ENCODE measurements around the gene TNFSF8.

TNFSF8 gene

DNA sequence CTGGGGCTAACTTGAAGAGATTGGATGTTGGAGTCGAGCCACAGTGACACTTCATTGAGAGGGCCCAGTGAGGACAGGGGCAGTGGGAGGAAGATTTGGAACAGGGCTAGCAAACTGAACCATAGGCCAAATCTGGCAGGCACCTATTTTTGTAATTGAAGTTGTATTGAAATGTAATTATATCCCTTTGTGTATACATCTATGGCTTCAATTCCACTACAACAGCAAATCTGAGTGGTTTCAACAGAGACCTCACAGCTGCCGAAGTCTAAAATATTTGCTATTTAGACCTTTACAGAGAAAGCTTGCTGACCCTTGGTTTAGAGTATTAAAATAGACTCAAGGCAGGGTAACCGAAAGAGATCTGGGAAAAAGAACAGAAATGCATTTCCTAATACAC, 4.7 kb upstream of the TNFSF8 start:
- no peak for DNase-seq

DNA sequence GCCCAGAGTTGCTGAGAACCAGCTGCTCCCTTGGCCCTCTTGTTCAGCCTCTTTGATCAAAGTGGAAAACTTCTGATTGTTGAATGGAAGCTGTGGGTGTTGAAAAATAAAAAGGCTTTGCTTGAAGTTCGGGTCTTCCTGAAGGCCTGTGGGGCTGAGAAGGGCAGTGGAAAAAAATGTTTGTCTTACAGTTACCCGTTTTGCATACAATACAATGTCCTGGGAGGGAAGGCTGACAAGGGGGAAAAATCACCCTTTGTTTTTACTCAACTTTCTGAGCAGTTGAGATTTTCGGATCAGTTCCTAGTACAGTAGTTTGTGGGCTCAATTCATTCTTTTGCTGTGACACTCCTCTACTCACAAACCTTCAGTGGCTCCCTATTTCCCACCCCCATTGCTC, 2.1 kb upstream of the TNFSF8 start:
- DNase-seq, result no peak

DNA sequence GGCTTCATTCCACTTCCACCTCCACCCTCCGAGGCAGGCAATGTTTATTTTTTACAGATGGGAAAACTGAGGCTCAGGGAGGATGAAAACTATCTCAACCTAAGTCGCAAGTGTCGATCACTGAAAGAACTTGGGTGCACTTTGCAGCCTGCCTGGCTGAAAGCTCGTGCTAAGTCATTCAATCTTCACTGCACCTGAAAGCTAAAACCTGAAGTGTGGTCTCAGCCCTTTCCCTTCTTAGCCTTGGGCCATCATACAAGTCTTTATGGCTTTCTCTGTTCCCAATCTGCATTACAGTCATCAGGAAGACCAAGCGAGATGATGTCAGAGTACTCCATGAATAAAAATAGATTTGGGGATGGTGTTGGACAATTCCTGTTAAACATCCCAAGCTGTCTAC, 1.0 kb upstream of the TNFSF8 start:
- no peak for DNase-seq

DNA sequence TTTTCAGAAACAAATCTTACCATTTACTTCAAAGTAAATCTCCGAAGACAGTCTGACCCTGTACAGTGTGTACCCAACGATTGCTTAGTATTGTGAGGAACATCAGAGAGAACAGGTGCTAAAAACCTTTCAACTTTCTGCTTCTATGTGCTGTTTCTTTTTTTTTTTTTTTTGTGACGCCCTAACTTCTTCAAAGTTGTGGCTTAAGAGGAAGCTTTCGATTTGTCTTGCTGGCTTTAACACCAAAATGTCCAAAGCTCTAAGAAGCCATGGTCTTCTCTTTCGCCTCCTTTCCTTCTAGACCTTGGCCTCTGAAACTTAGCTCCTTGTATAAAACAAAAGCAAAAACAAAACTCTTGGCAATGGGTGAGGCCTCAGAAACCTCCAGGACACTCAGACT, 1.2 kb downstream of the TNFSF8 start:
- no peak for DNase-seq

DNA sequence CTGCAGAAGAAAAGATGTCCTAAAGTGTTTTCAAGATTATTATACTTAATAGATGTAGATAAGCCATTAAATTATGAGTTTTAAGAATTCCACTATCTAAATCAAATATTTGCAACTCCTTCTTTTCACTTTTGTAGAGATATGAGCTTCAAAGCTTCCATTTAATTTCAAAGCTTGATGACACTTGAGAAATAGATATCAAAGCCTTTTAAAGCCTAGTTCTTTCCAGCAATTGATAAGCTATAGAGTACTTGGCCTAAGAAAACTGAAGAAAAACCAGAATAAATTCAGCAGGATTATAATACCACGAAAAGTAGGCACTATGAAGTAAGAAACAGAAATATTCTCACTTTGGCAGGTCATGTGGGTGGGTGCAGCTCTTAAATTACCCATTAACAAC, 1.7 kb downstream of the TNFSF8 start:
- no peak for DNase-seq

DNA sequence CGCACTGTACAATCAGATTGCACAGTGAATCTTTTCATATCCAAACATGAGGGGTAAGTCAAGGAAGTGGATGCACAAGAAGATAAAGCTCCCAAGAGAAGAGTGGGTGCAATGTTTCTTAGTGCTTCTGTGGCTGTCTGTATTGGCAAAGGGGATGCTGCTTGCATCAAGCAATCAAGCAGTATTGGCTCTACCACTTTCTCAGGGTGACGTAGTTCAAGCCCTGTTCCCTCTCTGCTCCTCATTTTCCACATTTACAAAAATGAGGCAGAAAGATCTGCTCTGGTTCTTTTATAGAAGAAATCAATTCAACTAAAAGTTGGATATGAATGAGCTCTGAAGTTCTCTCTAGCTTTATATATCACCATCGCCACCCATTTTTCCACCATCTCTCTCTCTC, 2.3 kb downstream of the TNFSF8 start:
- no peak for DNase-seq

DNA sequence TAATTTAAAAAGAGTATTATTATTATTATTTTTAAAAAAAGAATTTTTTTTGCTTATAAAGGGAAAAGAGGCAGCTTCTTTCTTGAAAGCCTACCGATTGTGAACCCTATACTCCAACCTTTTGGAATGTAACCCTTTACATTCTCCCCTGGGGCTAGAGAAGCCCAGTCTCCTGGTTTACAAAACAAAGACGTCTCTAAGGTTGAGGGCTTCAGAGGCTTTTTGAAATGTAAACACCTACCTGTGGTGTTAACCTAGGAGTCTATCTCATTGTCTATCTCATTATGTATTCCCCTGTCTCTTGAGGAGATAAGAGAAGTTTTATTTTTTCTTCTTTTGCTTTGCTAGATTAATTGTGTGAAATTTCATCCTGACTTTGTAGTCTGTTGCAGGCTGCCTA, 4.7 kb downstream of the TNFSF8 start:
- no peak for DNase-seq

DNA sequence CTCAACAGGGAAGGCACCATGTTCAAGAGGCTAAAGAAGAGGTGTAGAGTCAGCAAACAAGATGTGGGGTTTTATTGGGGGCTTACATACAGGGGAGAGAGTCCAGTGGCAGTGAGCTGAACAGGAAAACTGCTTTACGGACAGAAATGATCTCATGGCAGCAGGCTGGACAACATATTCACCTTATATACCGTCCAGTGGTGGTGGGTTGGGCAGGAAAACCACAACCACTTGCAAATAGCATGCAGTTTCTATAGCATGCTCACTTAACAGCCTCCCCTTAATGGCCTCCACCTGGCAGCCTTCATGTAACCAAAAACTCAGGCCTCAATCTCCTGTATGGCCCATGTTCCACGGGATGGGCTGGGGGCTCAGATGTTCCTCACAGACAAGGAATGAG, 5.4 kb downstream of the TNFSF8 start:
- no peak for DNase-seq

DNA sequence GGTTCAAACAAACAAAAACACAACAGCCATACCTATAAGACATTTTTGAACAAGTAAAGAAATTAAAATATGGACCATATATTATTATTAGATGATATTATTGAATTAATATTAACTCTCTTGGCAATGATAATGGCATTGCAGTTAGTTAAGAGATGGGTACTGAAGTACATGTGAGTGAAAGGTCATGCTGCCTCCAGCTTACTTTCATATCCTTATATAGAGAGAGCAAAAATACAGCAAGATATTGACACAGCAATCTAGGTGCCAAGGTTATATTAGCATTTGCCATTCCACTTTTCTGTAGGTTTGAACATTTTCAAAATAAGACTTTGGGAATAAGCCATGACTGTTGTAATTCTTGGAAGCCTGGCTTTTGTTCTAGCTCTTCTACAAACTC, 6.1 kb downstream of the TNFSF8 start:
- no peak for DNase-seq

DNA sequence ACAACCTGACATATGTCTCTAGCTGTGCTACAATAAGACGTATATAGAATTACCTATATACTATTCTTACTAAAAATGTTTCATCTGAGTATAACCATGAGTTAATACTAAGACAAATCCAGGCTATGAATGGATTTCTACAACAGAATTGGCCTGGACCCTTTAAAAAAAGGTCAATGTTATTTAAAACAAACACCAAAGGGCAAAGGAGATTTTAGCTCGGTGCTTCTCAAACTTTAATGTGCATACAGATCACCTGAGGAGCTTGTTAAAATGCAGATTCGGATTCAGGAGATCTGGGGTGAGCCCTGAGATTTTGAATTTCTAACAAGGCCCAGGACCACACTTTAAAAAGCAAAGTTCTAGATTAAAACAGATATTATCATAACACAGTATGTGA, 6.5 kb downstream of the TNFSF8 start:
- no peak for DNase-seq

DNA sequence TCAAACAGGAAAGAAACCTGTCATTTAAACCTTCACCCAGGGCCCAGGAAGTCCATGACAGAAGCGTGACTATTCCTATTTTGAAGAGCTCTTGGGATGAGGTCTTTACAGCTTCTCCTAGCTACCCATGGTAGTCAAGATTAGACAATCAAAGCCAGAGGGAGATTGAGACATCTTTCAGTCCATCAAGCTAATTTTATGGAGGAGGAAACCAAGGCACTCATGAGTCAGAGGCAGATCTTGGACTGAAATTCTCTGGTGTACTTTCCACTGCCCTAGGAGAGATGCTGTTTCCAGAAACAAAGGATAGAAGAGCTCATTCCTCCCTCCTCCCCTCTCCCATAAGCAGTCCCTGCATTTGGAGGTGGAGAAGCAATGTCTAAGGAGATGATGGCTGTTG, 9.2 kb downstream of the TNFSF8 start:
- DNase-seq, result no peak

DNA sequence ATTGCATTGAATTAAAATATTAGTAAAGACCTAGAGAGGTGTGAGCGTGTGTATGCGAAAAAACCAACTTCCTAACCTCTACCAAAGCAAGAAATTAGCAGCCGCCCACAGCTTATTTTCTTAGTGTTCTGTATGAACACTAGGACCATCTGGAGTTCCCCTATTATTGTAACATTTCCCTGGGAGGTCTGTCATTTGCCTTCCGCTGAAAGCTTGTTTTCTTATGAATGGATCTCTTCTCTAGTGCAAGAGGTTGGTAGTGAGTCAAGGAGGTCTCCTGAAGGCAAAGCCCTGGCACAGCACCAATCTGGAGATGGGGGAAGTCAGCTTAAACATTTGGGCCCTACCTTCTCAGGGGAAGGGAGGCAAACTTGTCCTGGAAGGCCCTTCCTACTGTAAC, 10.8 kb downstream of the TNFSF8 start:
- peak in 1 of 2 experiments; percentile 41 for DNase-seq

DNA sequence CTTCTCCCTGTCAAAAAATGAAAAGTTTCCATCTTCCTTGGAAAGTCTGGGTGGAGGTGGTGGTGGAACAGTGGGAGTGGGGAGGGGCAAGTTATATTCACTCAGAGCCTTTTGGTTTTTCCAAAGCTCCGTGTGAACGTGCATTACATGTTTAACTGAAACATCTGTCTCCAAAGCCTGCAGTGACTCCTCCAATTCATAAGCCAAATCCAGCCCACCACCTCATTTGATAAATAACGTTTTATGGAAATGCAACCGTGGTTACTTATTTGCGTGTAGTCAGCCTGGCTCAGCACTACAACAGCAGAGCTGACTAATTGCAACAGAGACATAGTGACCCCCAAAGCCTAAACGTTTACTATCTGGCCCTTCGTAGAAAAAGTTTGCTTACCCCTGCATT, 13.9 kb downstream of the TNFSF8 start:
- no peak for DNase-seq

DNA sequence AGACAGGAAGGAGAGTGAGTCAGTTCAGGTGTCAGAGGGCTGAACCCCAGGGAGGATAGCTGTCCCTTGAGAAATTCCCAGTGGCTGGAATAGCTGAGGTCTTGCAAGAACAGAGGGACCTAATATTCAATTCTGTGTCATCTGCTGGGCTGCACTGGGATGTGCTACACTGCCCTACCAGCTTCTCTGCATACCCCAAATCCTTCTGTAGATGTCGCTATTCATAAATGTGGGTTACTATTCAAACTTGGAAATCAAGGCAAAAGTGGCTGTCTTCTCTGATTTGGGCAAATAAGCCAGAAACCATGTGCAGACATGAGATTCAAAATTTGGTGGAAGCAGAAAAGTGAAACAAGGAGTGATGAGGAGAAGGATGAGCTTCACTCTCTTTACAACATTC, 16.3 kb downstream of the TNFSF8 start:
- no peak for DNase-seq

DNA sequence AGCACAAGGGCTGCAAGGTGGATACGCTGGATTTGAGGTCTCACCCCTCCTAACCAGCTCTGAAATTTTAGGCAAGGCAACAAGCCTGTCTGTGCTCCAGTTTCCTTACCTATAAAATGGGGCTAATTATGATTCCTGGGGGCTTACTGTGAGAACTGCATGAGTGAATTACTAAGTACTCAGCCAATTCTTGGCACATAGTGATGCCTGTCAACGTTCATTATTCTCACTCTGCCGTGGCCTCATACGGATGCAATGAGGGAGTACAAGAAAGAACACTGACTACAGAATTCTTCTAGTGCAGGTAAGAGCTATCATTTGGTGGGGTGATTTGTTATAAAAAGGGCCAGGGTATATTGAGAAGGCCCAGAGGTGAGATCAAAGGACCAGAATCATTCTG, 16.7 kb downstream of the TNFSF8 start:
- no peak for DNase-seq

DNA sequence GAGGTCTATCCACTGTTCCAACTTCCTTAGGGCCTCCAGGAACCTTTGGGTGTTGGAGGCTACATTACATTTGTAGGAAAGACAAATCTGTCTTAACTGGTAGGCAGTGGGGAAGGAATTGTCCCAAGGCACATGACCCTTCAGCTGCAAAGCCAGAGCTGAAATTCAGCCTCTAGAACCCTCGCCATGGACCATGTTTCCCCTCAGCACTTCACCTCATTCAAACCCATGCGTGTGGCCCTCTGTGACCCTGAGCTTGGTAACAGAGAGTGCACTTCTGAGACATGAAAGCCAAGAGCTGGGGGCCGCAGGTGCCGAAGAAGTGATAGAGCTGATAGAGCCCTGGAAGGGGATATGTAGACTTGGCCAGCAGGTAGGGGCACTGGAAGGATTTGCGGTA, 17.2 kb downstream of the TNFSF8 start:
- DNase-seq, result no peak

DNA sequence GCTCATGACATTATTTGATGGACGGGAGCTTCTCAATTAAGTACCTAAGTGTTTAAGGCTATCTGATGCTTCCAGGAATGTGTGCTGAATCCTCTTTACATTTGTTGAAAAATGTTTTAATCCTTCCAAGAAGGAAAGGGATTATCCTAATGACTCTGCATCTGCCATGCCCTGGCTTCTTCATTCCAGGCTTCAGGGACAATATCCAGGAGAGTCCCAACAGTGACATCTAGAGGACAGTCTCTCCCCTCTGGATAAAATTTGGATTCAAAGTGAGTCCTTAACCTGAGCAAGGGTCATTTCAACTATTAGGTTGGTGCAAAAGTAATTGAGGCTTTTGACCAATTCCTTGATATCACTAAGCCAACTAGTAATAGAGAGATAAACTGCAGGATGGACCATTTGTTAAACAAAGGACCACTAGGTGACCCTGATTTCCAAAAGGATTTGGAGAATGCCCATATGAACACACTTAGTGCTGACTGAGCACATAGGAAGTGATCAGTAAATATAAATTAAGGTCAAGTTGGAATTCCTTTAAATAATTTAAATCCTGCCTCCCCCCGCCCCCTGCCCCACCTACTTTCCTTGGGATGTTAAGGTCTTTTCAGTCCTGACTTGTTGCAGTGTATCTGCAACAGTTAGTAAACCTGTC, 19.1 kb downstream of the TNFSF8 start:
- no peak for DNase-seq

DNA sequence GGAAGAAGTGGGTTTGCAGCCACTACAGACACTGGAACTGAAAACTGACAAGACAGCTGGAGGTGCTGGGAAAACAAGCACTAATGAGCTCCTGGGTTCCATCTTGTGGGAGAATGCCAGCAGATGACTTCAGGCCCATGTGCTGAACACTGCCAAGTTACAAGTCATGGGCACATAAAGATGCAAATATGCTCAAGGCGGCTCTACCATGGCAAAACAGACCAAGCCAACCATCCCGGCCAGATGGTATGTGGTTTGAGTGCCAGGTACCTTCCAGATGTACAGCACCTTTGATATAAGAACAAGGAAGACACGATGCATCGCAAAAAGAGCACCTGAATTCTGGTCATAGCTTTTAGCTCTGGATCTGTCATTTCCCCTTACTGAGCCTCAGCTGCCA, 19.9 kb downstream of the TNFSF8 start:
- no peak for DNase-seq

DNA sequence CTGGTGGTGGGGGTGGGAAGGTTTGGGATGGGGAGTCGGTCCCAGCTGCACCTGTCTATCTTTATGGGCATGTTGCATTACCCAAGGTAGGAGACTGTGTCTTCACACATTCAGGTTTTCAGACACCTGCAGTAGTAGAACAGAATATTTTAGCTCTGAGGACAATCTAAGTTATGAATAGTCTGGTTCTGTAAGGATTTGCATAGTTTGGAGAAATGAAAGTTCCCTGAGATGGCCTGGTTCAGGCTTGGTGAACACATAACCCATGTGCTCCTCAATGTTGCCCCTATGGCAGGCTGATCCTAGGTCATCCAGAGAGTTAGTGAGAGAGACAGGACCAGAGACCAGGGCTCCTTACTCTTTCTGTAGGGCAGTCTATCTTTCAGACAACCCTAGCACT, 20.7 kb downstream of the TNFSF8 start:
- DNase-seq, result no peak

DNA sequence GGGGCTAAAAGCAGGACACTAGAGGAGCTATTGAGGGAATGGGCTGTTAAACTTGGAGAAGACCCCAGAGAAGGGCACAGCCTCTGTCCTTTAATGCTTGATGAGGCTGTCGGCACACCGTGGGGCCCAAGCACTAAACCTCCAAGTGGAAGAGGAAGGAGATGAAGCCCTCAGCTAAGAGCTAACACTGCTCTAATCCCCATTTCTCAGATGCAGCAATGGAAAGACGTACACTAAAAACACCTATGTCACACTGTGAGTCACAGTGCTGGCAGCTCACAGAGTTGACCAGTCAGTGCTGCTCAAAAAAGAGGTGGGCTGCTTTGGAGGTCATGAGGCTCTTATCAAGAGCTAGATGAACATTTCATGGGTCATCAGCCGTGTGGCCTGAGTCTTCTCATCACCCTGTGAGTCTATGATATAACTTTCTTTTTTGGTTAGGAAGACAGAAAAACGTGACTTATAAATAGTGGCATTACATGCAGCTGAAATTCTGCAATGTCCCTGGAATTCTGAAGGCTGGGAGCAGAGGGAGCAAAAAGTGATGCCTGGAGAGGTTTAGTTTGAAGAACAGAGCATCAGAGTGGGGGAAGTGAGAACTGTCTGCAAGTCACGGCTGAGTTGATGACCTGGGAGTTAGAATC, 21.5 kb downstream of the TNFSF8 start:
- peak in 1 of 2 experiments; percentile 55 for DNase-seq

DNA sequence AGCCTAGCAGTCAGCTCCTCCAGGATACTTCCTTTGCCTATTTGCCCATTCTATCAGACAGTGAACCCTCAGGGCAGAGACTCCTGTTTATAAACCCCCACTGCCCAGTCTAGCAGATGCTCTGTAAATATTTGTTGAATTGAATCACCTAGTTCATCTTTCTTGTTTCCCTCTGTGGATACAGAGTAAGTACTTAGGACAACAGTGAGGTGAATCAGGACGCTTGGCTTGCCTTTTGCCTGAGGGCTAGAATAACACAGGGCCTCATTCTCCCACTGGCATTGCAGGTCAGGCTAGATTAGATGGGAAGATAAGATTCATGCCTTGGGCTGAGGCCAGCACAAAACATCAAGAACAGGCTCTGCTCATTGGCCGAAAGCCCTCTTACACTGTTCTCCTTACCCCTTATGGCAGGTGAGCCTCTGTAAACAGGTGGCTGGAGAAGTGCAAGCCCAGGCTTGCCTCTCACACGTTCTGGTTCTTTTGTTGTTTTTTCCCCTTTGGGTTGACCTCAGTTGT, 22.2 kb downstream of the TNFSF8 start:
- peak in 1 of 2 experiments; percentile 44 for DNase-seq

DNA sequence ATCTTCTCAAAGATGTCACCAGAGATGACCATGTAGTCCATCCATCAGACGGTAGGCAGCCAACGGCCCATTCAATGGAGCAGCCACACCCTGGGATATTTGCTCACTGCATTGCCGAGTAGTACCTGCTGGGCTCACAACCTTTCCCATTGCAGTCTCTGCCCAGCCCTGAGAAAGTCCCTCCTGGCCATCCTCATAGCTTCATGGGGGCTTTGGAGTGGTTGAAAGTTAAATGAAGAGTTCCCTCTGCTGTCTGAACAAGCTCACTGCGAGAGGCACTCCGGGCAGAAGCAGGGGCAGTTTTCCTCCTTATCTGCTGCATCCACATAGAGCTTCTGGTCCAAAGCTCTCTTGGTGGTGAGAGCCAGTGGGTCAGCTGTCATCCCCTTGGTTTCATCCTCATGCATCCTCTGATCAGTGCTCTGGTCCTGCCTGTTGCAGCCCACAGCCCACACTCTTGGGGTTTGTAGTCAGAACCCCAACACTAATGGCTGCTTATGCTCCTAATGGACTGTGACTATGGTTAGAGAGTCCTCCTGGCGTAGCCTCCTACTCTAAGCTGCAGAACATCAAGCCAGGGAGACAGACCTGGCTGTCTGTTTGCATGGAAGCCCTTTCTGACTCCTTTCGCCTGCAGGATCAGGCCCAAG, 23.3 kb downstream of the TNFSF8 start:
- DNase-seq, result peak in 1 of 2 experiments; percentile 56

DNA sequence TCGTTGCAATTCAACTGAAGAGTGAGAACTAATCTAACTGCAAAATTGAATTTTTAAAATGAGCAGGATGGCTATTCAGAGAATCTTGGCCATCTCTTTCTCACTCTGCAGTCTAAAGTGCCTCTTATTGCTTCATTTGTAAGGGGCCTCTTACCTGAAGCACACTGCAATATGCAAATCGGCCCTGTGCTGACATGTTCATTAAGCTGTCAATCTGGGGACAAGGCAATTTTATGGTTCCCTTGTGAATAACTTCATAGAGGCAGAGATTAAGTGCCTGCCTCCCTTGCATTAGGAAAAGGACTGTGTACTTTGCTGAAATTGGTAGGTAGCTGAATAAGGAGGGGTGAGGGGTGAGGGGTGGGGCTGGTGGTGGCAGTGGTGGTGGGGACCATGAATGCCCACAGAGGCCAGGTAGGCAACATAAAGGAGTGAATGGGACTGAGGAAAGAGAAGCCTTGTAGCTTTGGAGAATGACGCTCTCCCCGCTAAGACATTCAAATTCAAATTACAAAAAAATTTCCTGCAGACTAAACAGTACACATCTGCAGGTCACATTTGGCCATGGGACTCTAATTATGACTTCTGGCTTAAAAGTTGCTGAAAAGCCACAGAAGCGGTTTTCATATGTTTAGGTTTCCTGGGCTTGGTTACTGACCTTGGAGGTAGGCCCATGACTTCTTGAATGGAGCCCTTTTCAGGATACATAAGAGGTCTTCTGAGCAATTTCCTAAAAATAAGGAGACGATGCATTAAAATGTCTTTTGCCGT, 25.0 kb downstream of the TNFSF8 start:
- no peak for DNase-seq
